Renal pelvis (tissue), 3 donors: ENCODE measurements around the gene FAM13A. TPM values are rescaled to one million over a fixed set of nuclear protein-coding genes. Genes with fewer than 3 reads are reported as not detected.

Experiments
- polyA plus RNA-seq, 3 donors: library from polyadenylated mRNA; unstranded; fragments of 120-200 nt; gene quantifications; one replicate each; pipeline ENCODE4 v1.2.1, GENCODE V29; 2013; ENCODE audit not compliant: insufficient read length in 3 of 3

Gene FAM13A
- polyA plus RNA-seq, 3 donors = 29.8 to 37.6 (median 36.9) TPM

Other genes starting within 250 kb of the FAM13A start
- 10 to 100 TPM; 11.2 to 12.1 (median 11.6) TPM for gene TIGD2, start 54.3 kb upstream of the FAM13A start, polyA plus RNA-seq